HT1080 (cell line): Measurements from ENCODE around the gene IKBKG. TPM values are rescaled to one million over a fixed set of nuclear protein-coding genes. Genes with fewer than 3 reads are reported as not detected.
A peak's percentile ranks its signal among the peaks of the same experiment; 100 is the strongest.
"Not testable (repeated sequence)": the region's sequence is repeated elsewhere in the genome, so short reads cannot be mapped to it uniquely, and the experiment has no call there.

Source experiments
- DNase-seq: peaks from one replicate; pipeline ENCODE4 v3.0.0-alpha.2; 2015; ENCODE audit warnings: low read depth
- small RNA-seq: library from RNA; depleted of rRNA; stranded (forward); fragments of <200 nt; gene quantifications from one replicate; pipeline ENCODE3, GENCODE V24; 2014
- total RNA-seq: library from RNA; depleted of rRNA; stranded (reverse); fragments of >200 nt; shearing (Covaris generic); gene quantifications from 2 replicates; pipeline ENCODE4 v1.2.3, GENCODE V29; 2014; rRNA removed

The IKBKG gene
- total RNA-seq, 1 experiment from 2014 or later = 45.0 TPM

GRCh38 chrX:154602766-154603437 lies 55.5 kb downstream of the IKBKG start:
- no peak for DNase-seq

- peak; percentile 90 for DNase-seq
Observed at GRCh38 chrX:154603438-154604430, 56.3 kb downstream of the IKBKG start.

- no peak for DNase-seq
Observed at GRCh38 chrX:154605566-154605965, 58.1 kb downstream of the IKBKG start.

- DNase-seq = no peak
Observed at GRCh38 chrX:154607370-154607769, 60.0 kb downstream of the IKBKG start.

DNA sequence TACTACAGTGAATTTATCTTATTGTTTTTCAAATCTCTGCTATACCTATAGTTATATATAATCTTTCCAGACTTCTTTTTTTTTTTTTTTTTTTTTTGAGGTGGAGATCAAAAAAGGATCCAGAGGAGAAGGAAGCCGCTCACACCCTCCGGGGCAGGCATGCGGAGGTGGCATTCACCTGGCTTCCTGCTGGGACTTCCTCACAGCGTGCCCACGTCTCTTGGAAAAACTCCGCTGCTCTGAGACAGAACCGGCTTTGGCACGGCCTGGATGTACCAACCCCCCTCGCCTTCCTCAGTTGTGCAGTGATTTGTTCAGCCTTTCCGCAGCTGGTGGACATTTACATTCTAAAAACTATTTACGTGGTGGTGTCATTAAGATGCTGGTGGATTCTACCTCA lies 60.6 kb downstream of the IKBKG start:
- not testable (repeated sequence) for DNase-seq

GRCh38 chrX:154608823-154609222 lies 61.4 kb downstream of the IKBKG start:
- DNase-seq = not testable (repeated sequence)

DNA sequence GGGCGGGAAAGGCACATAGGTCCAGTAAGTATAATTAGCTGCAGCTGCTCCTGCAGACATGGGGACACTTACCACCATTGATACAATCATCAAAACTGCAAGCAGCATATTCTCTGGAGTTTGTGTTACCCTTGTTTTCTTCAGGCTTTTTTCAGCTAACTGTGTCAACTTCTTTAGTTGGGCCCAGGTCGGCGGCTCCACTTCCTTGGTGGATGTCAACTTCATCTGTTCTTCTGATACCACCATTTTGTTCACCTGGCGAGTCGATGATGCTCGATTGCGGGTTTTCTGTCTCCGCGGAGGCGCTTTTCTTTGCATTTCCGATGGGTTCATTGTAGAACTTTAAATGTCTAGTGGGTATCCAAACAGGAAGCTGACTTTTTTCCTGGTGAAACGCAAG lies 63.7 kb downstream of the IKBKG start:
- DNase-seq = not testable (repeated sequence)

DNA sequence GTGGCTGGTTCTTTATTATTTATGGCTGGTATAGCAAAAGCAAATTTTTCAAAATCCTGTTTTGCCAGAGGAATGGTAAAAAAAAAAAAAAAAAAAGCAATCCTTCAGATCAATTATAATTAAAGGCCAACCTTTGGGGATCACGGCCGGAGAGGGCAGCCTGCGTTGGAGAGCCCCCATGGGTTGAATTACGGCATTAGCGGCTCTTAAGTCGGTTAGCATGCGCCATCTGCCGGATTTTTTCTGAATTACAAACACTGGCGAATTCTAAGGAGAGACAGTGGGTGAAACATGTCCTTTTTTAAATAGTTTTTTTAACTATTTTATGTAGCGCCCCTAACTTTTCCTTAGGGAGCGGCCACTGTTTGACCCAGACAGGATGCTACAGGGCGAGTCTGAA lies 66.2 kb downstream of the IKBKG start:
- not testable (repeated sequence) for DNase-seq

Small RNAs within 50 kb of the gene (small RNA-seq; reads per million reads assigned to genes)
- gene AC244090.1 = not detected

Other genes starting within 250 kb of the IKBKG start
- 1,291 and 1,336 TPM in 2 replicates for gene FLNA, start 173.0 kb upstream of the IKBKG start, total RNA-seq
- gene EMD, start 168.3 kb upstream of the IKBKG start, total RNA-seq = 33.2 and 41.5 TPM in 2 replicates
- gene RPL10, start 149.2 kb upstream of the IKBKG start, total RNA-seq = 3,228 and 3,649 TPM in 2 replicates
- 52.7 and 59.7 TPM in 2 replicates for gene DNASE1L1, start 138.4 kb upstream of the IKBKG start, total RNA-seq
- gene TAFAZZIN, start 136.1 kb upstream of the IKBKG start, total RNA-seq = 16.6 and 24.8 TPM in 2 replicates
- 30.5 and 44.4 TPM in 2 replicates for gene ATP6AP1, start 118.9 kb upstream of the IKBKG start, total RNA-seq
- 64.4 and 92.9 TPM in 2 replicates for gene GDI1, start 110.5 kb upstream of the IKBKG start, total RNA-seq
- 36.6 and 37.4 TPM in 2 replicates for gene FAM50A, start 103.5 kb upstream of the IKBKG start, total RNA-seq
- gene PLXNA3, start 89.3 kb upstream of the IKBKG start, total RNA-seq = 3.4 and 4.0 TPM in 2 replicates
- gene LAGE3, start 68.3 kb upstream of the IKBKG start, total RNA-seq = 37.4 and 40.2 TPM in 2 replicates
- gene UBL4A, start 61.0 kb upstream of the IKBKG start, total RNA-seq = 54.5 and 61.7 TPM in 2 replicates
- gene SLC10A3, start 57.0 kb upstream of the IKBKG start, total RNA-seq = 26.9 and 28.0 TPM in 2 replicates
- gene FAM3A, start 31.4 kb upstream of the IKBKG start, total RNA-seq = 20.2 and 22.9 TPM in 2 replicates
- 51.6 and 63.7 TPM in 2 replicates for gene G6PD, start 774 bp upstream of the IKBKG start, total RNA-seq
- 130 and 312 TPM in 2 replicates for gene CTAG1A, start 37.5 kb downstream of the IKBKG start, total RNA-seq
- 11.9 and 128 TPM in 2 replicates for gene CTAG1B, start 71.7 kb downstream of the IKBKG start, total RNA-seq
- gene CTAG2, start 106.0 kb downstream of the IKBKG start, total RNA-seq = 633 and 765 TPM in 2 replicates
- gene GAB3, start 203.5 kb downstream of the IKBKG start, total RNA-seq = 6.9 and 17.5 TPM in 2 replicates
- 62.2 and 74.3 TPM in 2 replicates for gene DKC1, start 215.2 kb downstream of the IKBKG start, total RNA-seq